HepG2 (cell line): ENCODE measurements around the gene EEIG1. TPM values are rescaled to one million over a fixed set of nuclear protein-coding genes. Genes with fewer than 3 reads are reported as not detected.

Source experiments
- KLF15 ChIP-seq: sonication (generic); formaldehyde crosslinking; IDR thresholded peaks from 2 replicates; pipeline ENCODE4 v1.8.1; 2023; ENCODE audit warnings: borderline replicate concordance, mild to moderate bottlenecking, inconsistent platforms, missing genetic modification reagents, mixed read lengths
- PHF8 ChIP-seq: sonication (generic); formaldehyde crosslinking; IDR thresholded peaks from 2 replicates; pipeline ENCODE4 v1.5.0; 2020; ENCODE audit warnings: missing genetic modification reagents
- RCOR2 ChIP-seq: IDR thresholded peaks from 2 replicates; pipeline ENCODE4 v1.6.1; 2016; ENCODE audit warnings: missing biosample characterization, missing genetic modification reagents
- TOE1 ChIP-seq: sonication (generic); formaldehyde crosslinking; IDR thresholded peaks from 2 replicates; pipeline ENCODE4 v1.4.0; 2020; ENCODE audit warnings: mild to moderate bottlenecking, missing genetic modification reagents
- ZNF101 ChIP-seq: sonication (generic); formaldehyde crosslinking; IDR thresholded peaks from 2 replicates; pipeline ENCODE4 v1.4.0; 2020; ENCODE audit warnings: mild to moderate bottlenecking, low read depth, missing genetic modification reagents, borderline replicate concordance
- ZNF3 ChIP-seq: IDR thresholded peaks from 2 replicates; pipeline ENCODE4 v1.7.0; 2017; ENCODE audit warnings: inconsistent platforms
- ZNF329 ChIP-seq: sonication (generic); formaldehyde crosslinking; IDR thresholded peaks from 2 replicates; pipeline ENCODE4 v1.9.0; 2021; ENCODE audit warnings: low read depth, mild to moderate bottlenecking, missing genetic modification reagents
- polyA plus RNA-seq, 8 experiments: library from polyadenylated mRNA; depleted of rRNA in 3 of 8; stranded (reverse) in 7 of 8; unstranded in 1 of 8; fragments of >200 nt; fragmentation: Illumina TruSeq in 4 of 8; extraction: Trizol in 4 of 8; gene quantifications; 2 replicates each; pipeline versions ENCODE4 v1.2.1 to v1.2.3, GENCODE V29; 2011 to 2016; ENCODE audit warnings: low read depth in 4 of 8, missing spikeins in 1 of 8, mixed read lengths in 1 of 8; ENCODE audit not compliant: insufficient read depth in 1 of 8
- total RNA-seq, 5 experiments: library from RNA; depleted of rRNA; stranded (reverse); fragments of >200 nt; fragmentation: Illumina TruSeq; extraction: Trizol; gene quantifications; 2 replicates each; pipeline ENCODE4 v1.2.3, GENCODE V29; 2016; ENCODE audit warnings: low read depth in 1 of 5
- TF ChIP-seq, protein P1 (sequence below): IDR thresholded peaks from 2 replicates; pipeline ENCODE4 v1.6.1; 2018; ENCODE audit warnings: missing genetic modification reagents, mild to moderate bottlenecking, missing compliant biosample characterization
- TF ChIP-seq, protein P2 (sequence below): sonication (generic); formaldehyde crosslinking; IDR thresholded peaks from 2 replicates; pipeline ENCODE4 v1.4.0; 2020; ENCODE audit warnings: missing genetic modification reagents, borderline replicate concordance

The EEIG1 gene
- total and polyA plus RNA-seq, 2 of the 13 experiments (the other 11 are each of a cell fraction or from before 2014, with no cell fraction given), result 16.6 to 25.2 TPM

DNA sequence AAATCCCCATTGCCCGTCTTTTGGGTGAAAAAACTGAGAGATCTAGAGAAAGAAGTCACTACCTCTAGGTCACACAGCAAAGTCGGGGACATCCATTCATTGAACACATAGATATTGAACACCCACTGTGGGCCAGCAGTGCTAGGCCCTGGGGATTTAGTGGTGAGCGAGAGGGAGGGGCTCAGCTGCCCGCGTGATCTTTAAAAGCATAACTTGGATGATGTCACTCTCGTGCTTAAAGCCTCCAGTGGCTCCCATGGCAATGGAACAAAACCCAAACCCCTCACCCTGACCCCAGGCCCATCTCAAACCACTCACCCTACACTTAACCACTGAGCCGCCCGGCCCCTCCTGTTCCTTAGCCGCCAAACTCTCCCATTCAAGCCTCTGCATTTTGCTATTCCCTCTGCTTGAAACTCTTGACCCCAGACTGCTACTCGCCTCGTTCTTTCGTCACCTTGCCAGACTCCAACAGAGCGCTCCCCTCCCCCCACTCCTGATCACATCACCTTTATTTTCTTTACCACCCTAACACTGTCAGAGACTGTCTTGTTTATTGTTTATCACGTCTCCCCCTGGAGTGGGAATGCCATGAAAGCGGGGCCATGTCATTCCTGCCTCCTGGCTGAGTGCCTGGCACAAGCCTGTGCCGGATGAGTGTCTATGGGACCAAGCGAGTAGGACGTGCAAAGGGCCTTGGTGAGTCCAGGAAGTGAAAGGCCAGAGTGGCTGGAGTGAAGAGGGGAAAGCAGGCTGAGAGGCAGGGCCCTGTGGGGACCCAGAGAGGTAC lies 49.5 kb downstream of the EEIG1 start (continued):
- no peak; the same call in 1 of the 2 replicates for TF ChIP-seq ZNF329 (CRISPR knock-in tag)
- TF ChIP-seq KLF15 (CRISPR knock-in tag), result no peak
- TF ChIP-seq, protein P1, sequence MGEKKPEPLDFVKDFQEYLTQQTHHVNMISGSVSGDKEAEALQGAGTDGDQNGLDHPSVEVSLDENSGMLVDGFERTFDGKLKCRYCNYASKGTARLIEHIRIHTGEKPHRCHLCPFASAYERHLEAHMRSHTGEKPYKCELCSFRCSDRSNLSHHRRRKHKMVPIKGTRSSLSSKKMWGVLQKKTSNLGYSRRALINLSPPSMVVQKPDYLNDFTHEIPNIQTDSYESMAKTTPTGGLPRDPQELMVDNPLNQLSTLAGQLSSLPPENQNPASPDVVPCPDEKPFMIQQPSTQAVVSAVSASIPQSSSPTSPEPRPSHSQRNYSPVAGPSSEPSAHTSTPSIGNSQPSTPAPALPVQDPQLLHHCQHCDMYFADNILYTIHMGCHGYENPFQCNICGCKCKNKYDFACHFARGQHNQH (CRISPR knock-in tag), result no peak
- no peak for TF ChIP-seq PHF8
- 0 out of 2 replicates have a peak, but pooled peaks have one; percentile 18 for TF ChIP-seq ZNF3 (CRISPR knock-in tag)
- TF ChIP-seq, protein P2, sequence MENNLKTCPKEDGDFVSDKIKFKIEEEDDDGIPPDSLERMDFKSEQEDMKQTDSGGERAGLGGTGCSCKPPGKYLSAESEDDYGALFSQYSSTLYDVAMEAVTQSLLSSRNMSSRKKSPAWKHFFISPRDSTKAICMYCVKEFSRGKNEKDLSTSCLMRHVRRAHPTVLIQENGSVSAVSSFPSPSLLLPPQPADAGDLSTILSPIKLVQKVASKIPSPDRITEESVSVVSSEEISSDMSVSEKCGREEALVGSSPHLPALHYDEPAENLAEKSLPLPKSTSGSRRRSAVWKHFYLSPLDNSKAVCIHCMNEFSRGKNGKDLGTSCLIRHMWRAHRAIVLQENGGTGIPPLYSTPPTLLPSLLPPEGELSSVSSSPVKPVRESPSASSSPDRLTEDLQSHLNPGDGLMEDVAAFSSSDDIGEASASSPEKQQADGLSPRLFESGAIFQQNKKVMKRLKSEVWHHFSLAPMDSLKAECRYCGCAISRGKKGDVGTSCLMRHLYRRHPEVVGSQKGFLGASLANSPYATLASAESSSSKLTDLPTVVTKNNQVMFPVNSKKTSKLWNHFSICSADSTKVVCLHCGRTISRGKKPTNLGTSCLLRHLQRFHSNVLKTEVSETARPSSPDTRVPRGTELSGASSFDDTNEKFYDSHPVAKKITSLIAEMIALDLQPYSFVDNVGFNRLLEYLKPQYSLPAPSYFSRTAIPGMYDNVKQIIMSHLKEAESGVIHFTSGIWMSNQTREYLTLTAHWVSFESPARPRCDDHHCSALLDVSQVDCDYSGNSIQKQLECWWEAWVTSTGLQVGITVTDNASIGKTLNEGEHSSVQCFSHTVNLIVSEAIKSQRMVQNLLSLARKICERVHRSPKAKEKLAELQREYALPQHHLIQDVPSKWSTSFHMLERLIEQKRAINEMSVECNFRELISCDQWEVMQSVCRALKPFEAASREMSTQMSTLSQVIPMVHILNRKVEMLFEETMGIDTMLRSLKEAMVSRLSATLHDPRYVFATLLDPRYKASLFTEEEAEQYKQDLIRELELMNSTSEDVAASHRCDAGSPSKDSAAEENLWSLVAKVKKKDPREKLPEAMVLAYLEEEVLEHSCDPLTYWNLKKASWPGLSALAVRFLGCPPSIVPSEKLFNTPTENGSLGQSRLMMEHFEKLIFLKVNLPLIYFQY, result no peak
- no peak for TF ChIP-seq RCOR2 (CRISPR knock-in tag)
- TF ChIP-seq ZNF101 (CRISPR knock-in tag), result no peak
- no peak for TF ChIP-seq TOE1 (CRISPR knock-in tag)

Other genes starting within 250 kb of the EEIG1 start
- 5.5 and 7.2 TPM in 2 replicates for gene TOR2A, start 245.7 kb downstream of the EEIG1 start, total RNA-seq (2016; rRNA removed; fragmentation: Illumina TruSeq; extraction: Trizol)
- gene TOR2A, start 245.7 kb downstream of the EEIG1 start, polyA plus RNA-seq (2011; rRNA removed), result 3.5 and 4.9 TPM in 2 replicates
- not detected in 2 replicates for gene SH2D3C, start 202.3 kb downstream of the EEIG1 start, total RNA-seq (2016; rRNA removed; fragmentation: Illumina TruSeq; extraction: Trizol)
- gene SH2D3C, start 202.3 kb downstream of the EEIG1 start, polyA plus RNA-seq (2011; rRNA removed), result not detected in 2 replicates
- 16.8 TPM in 2 replicates for gene CDK9, start 195.0 kb downstream of the EEIG1 start, total RNA-seq (2016; rRNA removed; fragmentation: Illumina TruSeq; extraction: Trizol)
- gene CDK9, start 195.0 kb downstream of the EEIG1 start, polyA plus RNA-seq (2011; rRNA removed), result 21.5 and 26.1 TPM in 2 replicates
- gene FPGS, start 178.1 kb downstream of the EEIG1 start, total RNA-seq (2016; rRNA removed; fragmentation: Illumina TruSeq; extraction: Trizol), result 20.3 and 35.6 TPM in 2 replicates
- gene FPGS, start 178.1 kb downstream of the EEIG1 start, polyA plus RNA-seq (2011; rRNA removed), result 36.8 and 41.3 TPM in 2 replicates
- gene ENG, start 126.3 kb downstream of the EEIG1 start, total RNA-seq (2016; rRNA removed; fragmentation: Illumina TruSeq; extraction: Trizol), result 0.02 TPM in 1 of 2 replicates, not detected in the other
- 1.1 and 1.4 TPM in 2 replicates for gene ENG, start 126.3 kb downstream of the EEIG1 start, polyA plus RNA-seq (2011; rRNA removed)
- 25.7 and 32.8 TPM in 2 replicates for gene AK1, start 103.3 kb downstream of the EEIG1 start, total RNA-seq (2016; rRNA removed; fragmentation: Illumina TruSeq; extraction: Trizol)
- gene AK1, start 103.3 kb downstream of the EEIG1 start, polyA plus RNA-seq (2011; rRNA removed), result 19.1 and 28.5 TPM in 2 replicates
- 16.7 and 18.5 TPM in 2 replicates for gene ST6GALNAC6, start 81.4 kb downstream of the EEIG1 start, total RNA-seq (2016; rRNA removed; fragmentation: Illumina TruSeq; extraction: Trizol)
- gene ST6GALNAC6, start 81.4 kb downstream of the EEIG1 start, polyA plus RNA-seq (2011; rRNA removed), result 65.4 and 103 TPM in 2 replicates
- 14.8 and 18.8 TPM in 2 replicates for gene ST6GALNAC4, start 63.9 kb downstream of the EEIG1 start, total RNA-seq (2016; rRNA removed; fragmentation: Illumina TruSeq; extraction: Trizol)
- 27.7 and 36.4 TPM in 2 replicates for gene ST6GALNAC4, start 63.9 kb downstream of the EEIG1 start, polyA plus RNA-seq (2011; rRNA removed)
- gene PIP5KL1, start 50.2 kb downstream of the EEIG1 start, total RNA-seq (2016; rRNA removed; fragmentation: Illumina TruSeq; extraction: Trizol), result 0.20 TPM in 1 of 2 replicates, not detected in the other
- gene PIP5KL1, start 50.2 kb downstream of the EEIG1 start, polyA plus RNA-seq (2011; rRNA removed), result 0.44 and 0.49 TPM in 2 replicates
- 17.5 and 24.8 TPM in 2 replicates for gene DPM2, start 43.1 kb downstream of the EEIG1 start, total RNA-seq (2016; rRNA removed; fragmentation: Illumina TruSeq; extraction: Trizol)
- 35.3 and 38.6 TPM in 2 replicates for gene DPM2, start 43.1 kb downstream of the EEIG1 start, polyA plus RNA-seq (2011; rRNA removed)
- 6.0 and 6.6 TPM in 2 replicates for gene NAIF1, start 86.3 kb upstream of the EEIG1 start, total RNA-seq (2016; rRNA removed; fragmentation: Illumina TruSeq; extraction: Trizol)
- gene NAIF1, start 86.3 kb upstream of the EEIG1 start, polyA plus RNA-seq (2011; rRNA removed), result 6.9 TPM in 2 replicates
- gene SLC25A25, start 87.2 kb upstream of the EEIG1 start, total RNA-seq (2016; rRNA removed; fragmentation: Illumina TruSeq; extraction: Trizol), result 18.5 and 24.8 TPM in 2 replicates
- gene SLC25A25, start 87.2 kb upstream of the EEIG1 start, polyA plus RNA-seq (2011; rRNA removed), result 10.5 and 16.7 TPM in 2 replicates
- gene PTGES2, start 146.7 kb upstream of the EEIG1 start, total RNA-seq (2016; rRNA removed; fragmentation: Illumina TruSeq; extraction: Trizol), result 68.5 and 79.8 TPM in 2 replicates
- 63.7 and 67.2 TPM in 2 replicates for gene PTGES2, start 146.7 kb upstream of the EEIG1 start, polyA plus RNA-seq (2011; rRNA removed)
- 0.34 and 0.38 TPM in 2 replicates for gene LCN2, start 168.5 kb upstream of the EEIG1 start, total RNA-seq (2016; rRNA removed; fragmentation: Illumina TruSeq; extraction: Trizol)
- 1.4 and 2.3 TPM in 2 replicates for gene LCN2, start 168.5 kb upstream of the EEIG1 start, polyA plus RNA-seq (2011; rRNA removed)
- gene BBLN, start 179.3 kb upstream of the EEIG1 start, total RNA-seq (2016; rRNA removed; fragmentation: Illumina TruSeq; extraction: Trizol), result 22.2 and 33.1 TPM in 2 replicates
- gene BBLN, start 179.3 kb upstream of the EEIG1 start, polyA plus RNA-seq (2011; rRNA removed), result 27.6 and 29.5 TPM in 2 replicates
- gene CIZ1, start 210.6 kb upstream of the EEIG1 start, total RNA-seq (2016; rRNA removed; fragmentation: Illumina TruSeq; extraction: Trizol), result 25.8 and 30.6 TPM in 2 replicates
- 50.3 and 54.7 TPM in 2 replicates for gene CIZ1, start 210.6 kb upstream of the EEIG1 start, polyA plus RNA-seq (2011; rRNA removed)
- gene DNM1, start 222.4 kb upstream of the EEIG1 start, total RNA-seq (2016; rRNA removed; fragmentation: Illumina TruSeq; extraction: Trizol), result 0.13 and 0.15 TPM in 2 replicates
- gene DNM1, start 222.4 kb upstream of the EEIG1 start, polyA plus RNA-seq (2011; rRNA removed), result 0.58 and 0.91 TPM in 2 replicates